Fibroblast of skin of back (primary cell): ENCODE data around the gene SH3D21. TPM values are rescaled to one million over a fixed set of nuclear protein-coding genes. Genes with fewer than 3 reads are reported as not detected.

Source experiments
- DNase-seq: peaks from one replicate; pipeline ENCODE4 v3.0.0-alpha.2; 2013
- polyA plus RNA-seq, 2 experiments: library from polyadenylated mRNA; unstranded; fragments of 120-200 nt; gene quantifications; one replicate each; pipeline ENCODE4 v1.2.1, GENCODE V29; 2013; ENCODE audit not compliant: insufficient read length in 2 of 2

SH3D21 gene
- 16.9 TPM for polyA plus RNA-seq (2013, experiment 1 of 2; ENCODE audit: insufficient read length)
- polyA plus RNA-seq (2013, experiment 2 of 2; ENCODE audit: insufficient read length): 15.6 TPM

GRCh38 chr1:36306210-36306901 is at the start of gene SH3D21:
Gene SH3D21, plus strand, starts transcription at chr1:36306368. Its CDS starts 53 bp downstream, at chr1:36306421.
- no peak for DNase-seq

GRCh38 chr1:36256558-36257374 is 49.4 kb upstream of the SH3D21 start:
- no peak for DNase-seq

GRCh38 chr1:36257375-36257767 is 48.8 kb upstream of the SH3D21 start:
- DNase-seq: no peak

GRCh38 chr1:36258960-36259344 is 47.2 kb upstream of the SH3D21 start:
- DNase-seq: no peak

GRCh38 chr1:36268981-36269380 is 37.2 kb upstream of the SH3D21 start:
- DNase-seq: no peak

GRCh38 chr1:36269408-36269838 is 36.7 kb upstream of the SH3D21 start:
- no peak for DNase-seq

GRCh38 chr1:36273024-36273423 is 33.1 kb upstream of the SH3D21 start:
- DNase-seq: no peak

- no peak for DNase-seq
Measured at GRCh38 chr1:36274201-36274600, 32.0 kb upstream of the SH3D21 start.

GRCh38 chr1:36276688-36277087 is 29.5 kb upstream of the SH3D21 start:
- no peak for DNase-seq

GRCh38 chr1:36279110-36279788 is 26.9 kb upstream of the SH3D21 start:
- DNase-seq: no peak

GRCh38 chr1:36279789-36280296 is 26.3 kb upstream of the SH3D21 start:
- DNase-seq: no peak

GRCh38 chr1:36284061-36284460 is 22.1 kb upstream of the SH3D21 start:
- DNase-seq: no peak

GRCh38 chr1:36284517-36284916 is 21.7 kb upstream of the SH3D21 start:
- DNase-seq: no peak

- peak; percentile 84 for DNase-seq
Measured at GRCh38 chr1:36285443-36286101, 20.6 kb upstream of the SH3D21 start.

GRCh38 chr1:36286802-36287201 is 19.4 kb upstream of the SH3D21 start:
- no peak for DNase-seq

- no peak for DNase-seq
Measured at GRCh38 chr1:36287595-36287994, 18.6 kb upstream of the SH3D21 start.

- DNase-seq: no peak
Measured at GRCh38 chr1:36295390-36295789, 10.8 kb upstream of the SH3D21 start.

- no peak for DNase-seq
Measured at GRCh38 chr1:36297062-36297461, 9.1 kb upstream of the SH3D21 start.

GRCh38 chr1:36298640-36299039 is 7.5 kb upstream of the SH3D21 start:
- DNase-seq: no peak

GRCh38 chr1:36300526-36300925 is 5.6 kb upstream of the SH3D21 start:
- peak; percentile 26 for DNase-seq

- no peak for DNase-seq
Measured at GRCh38 chr1:36301220-36301619, 4.9 kb upstream of the SH3D21 start.

- DNase-seq: no peak
Measured at GRCh38 chr1:36303244-36303643, 2.9 kb upstream of the SH3D21 start.
